NAMALWA (cell line): ENCODE data around the gene ATF4.

Experiments
- DNase-seq: peaks from one replicate; pipeline ENCODE4 v3.0.0-alpha.2; 2015; ENCODE audit warnings: low spot score

The ATF4 gene

DNA sequence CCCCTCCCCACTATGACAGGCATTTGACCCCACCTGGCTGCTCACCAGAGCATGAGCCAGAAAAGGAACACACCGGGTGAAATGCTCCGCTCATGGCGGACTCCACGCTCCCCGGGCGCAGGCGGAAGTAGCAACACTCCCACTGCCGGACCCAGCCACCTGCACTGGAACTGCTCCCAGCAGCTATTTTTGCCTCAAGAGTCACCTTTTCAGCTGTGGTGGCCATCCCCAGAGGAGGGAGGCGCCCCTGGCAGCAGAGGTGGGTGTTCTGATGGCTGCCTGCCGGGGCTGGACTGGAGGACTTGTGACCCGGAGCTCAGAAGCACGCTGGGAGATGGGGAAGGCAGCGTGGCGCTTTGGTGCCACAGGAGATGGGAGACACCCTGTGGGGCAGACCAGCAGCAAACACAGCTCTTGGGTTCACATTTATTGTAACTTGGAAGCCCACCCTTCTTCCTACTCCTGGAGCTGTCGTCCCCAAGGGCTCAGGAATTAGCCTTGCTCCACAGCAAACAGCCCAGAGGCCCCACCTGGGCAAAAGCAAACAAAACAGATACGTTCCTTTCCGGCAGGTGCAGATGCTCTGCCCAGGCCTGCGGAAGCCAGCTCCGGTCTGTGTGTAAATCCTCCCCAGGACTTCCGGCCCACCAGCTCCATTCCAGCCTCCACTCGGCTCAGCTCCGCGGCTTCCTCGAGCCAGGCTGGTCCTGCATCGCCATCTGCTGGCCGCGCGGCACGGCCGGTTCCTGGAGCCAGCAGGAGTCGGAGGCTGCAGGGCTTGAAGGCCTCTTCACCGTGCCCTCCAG lies 8.5 kb downstream of the ATF4 start:
- peak; percentile 95 for DNase-seq

DNA sequence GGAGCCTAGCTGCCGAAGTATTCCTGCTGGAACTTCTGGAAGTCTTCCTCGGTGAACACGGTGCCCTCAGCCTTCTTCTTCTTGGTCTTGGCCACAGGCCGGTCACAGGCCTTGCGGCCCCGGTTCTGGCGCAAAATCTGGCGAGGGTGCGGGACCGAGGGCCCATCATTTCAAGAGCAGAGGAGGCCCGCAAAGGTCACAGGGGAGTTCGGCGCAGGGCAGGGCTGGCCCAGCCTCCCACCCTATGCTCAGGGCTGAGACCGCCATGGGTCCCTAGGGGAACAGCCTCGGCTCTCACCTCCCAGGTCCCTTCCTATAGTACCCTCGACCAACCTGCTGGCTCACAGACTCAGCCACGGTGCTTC lies 9.1 kb downstream of the ATF4 start:
- no peak for DNase-seq

DNA sequence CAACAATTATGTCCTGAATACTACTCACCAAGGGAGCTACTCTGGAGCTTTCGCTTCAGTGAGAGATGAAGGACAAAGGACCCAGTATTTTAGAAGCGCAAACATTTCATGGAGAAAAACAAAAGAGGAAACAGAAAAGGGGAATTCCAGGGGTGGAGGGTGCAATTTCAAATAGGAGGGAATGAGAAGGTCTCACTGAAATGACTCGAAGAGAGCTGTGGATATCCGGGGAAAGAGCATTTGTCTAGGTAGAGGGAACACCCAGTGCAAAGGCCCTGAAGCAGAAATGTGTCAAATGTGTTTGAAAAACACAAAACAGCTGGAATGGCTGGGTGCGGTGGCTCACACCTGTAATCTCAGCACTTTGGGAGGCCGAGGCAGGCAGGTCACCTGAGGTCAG lies 9.8 kb downstream of the ATF4 start:
- no peak for DNase-seq

DNA sequence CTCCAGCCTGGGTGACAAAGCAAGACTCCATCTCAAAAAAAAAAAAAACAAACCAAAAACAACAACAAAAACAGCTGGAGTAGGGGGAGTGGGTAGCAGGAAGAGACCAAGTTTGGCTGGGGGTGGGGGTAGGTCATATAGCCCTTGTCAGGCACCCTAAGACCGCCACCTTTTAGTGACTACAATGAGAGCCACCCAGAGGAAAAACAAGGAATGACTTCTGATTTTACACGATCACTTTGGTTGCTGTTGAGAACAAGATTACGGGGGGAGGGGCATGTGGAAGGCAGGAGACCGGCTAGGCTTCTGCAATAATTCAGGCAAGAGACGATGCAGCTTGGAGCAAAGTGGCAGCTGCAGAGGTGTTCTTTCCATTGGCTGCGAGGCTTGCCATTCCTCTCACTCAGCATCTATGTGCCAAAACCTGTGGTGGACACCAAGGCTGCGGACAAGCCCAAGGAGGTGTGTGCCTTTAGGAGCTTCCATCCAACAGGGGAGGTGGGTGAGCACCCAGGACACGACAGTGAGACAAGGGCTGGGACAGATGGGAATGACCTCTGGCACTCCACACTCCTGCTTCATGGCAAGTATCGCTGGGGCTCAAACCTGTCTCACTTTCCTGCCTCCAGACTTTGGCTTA lies 10.4 kb downstream of the ATF4 start:
- peak; percentile 80 for DNase-seq

DNA sequence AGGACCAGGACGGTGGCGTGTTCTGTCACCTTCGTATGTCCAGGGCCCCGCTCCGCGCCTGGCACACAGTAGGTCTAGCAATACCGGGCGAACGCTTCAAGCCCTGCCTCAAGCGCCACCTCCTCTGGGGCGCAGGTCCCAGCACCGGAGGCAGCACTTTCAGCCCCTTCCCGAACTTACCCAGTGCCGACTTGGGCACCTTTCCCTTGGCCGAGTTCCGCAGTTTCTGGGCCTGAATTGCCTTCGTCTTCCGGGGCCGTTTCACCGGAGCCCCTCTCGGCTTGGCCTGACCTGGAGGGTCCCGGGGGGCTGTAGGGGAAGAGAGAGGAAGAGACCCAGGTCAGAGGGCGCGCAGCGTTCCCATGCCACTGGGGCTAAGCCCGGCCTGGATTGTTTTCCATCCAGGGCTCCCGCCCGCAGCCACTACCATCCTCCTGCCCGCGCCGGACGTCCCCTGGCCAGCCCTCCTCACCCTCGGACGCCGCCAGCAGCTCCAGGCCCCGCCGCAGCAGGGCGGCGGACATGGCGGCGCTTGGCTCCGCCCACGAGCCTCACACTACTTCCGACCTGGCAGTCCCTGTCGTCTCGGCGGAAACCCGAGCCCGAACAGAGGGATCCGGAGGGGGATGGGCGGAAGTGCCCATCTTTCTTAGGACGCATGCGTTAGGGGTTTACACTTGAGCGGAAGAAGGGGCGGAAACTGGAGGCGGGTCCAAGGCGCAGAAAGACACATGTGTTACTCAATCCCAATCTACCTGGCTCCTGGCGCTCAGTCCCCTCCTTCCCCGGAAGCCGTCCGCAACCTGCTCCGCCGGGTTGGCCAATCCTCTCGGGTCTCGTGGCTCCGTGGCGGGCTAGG lies 12.1 kb downstream of the ATF4 start, which contains the start of gene RPS19BP1:
Gene RPS19BP1, minus strand, starts transcription at position 534 of the 859 bp plus-strand sequence. Its CDS starts 10 bp downstream, at position 524.
- DNase-seq = peak; percentile 100

DNA sequence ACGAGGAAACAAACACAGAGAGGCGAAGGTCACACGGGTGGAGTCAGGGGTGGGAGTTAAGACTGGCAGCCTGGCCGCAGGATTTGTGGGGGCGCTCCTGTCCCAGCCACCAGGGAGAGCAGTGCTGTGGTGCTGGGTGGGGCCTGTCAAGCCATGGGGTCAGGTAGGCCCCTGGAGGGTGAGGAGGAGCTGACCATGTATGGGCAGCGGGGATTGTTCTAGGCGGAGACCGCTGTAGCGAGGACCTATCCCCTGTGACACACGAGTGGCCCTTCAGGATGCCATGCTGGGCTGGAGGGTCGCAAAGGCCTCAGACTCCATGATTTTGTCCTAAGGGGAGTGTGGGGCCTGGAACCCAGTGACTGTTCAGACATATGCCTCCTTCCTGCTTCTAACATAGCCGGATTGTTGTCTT lies 13.7 kb downstream of the ATF4 start:
- DNase-seq = no peak

DNA sequence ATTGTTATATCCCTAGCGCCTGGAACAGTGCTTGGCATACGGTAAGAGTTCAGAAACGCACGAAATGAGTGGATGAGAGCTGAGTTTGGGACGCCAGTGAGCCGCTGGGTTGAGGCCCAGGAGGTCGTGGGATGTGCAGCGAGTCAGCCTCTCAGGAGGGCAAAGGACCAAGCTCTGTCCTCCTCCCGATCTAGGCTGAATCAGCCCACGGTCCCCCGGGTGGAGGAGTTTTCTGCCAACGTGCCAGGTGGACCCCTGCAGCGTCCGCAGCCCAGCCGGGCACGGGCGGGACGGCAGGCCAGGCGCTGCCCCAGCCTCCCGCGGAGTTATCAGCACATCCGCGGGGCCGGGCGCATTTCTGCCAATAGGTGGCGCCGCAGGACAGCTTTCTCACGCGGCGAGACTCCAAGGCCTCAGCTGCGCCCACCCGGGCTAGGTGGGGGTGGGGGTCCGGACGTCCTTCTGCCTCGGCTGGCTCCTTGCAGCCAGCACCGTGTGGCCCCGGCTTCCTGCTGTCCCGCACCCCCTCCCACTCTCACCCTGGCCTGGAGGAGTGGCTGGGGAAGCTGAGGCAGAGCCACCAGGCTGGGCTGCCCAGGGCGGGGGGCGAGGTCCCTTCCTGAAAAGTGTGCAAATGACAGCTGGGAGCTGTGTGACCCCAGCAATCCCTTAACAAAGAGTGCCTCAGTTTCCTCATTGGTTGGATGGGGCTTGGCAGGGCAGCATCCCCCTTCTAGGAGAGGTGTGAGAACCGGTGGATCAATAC lies 14.4 kb downstream of the ATF4 start:
- peak; percentile 79 for DNase-seq

DNA sequence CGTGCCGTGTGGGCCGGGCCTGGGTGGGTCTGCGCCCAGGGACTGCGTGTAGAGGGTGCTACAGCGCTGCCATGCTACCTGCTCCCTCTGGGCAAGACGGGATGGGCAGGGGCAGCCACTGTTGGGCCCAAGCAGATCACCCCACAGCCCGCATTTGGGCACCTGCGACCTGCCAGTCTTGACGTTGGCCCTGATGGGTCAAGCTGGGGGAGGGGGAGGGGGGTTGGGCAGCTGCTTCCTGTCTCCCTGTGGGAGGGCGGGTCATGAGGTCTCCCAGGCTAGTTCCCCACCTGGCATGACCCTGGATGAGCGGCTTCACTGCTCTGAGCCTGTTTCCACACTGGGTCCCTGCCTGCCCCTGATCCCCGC lies 15.0 kb downstream of the ATF4 start:
- no peak for DNase-seq

DNA sequence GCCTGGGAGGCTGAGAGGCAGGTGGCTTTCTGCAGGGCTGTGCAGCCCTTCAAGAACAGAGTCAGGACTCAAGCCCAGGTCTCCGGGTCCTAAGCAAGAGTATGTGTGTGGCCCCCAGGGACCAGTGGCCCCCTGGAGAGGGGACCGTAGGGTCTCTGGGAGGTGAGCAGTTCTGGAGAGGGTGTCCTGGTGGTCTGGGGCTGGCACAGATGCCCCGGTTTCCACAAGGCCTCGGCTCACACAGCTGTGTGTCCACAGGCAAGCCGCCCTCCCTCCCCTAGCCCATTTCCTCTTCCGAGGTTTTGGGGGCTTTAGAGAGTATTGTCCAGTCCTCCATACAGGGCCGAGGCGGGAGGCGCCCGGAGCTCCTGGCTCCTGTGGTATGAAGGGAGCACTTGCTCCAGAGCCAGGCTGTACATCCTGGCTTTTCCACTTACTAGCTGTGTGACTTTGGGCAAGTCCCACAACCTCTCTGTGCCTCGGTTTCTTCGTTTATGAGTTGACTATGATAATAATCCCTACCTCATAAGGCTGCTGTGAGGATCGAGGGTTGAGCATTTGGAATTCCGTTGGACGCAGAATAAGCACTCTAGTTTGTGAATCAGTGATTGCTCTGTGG lies 15.6 kb downstream of the ATF4 start:
- no peak for DNase-seq

DNA sequence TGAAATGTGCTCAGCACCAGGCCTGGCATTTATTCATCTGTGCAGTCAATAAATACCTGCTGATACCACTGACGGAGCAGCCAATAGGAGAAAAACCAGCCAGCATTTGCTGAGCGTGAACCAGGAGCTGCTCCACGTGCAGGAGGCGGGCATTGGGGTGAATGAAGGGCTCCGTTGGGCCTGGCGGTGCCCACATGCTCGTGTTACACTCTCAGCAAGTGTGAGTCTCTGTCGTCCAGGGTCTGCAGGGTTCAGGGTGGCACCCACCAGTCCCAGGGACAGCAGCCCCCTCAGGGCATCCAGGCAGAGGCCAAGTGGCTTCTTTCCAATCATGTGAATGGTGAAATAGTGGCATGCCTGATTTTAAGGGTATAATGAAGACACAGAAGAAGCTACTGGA lies 16.3 kb downstream of the ATF4 start:
- no peak for DNase-seq

DNA sequence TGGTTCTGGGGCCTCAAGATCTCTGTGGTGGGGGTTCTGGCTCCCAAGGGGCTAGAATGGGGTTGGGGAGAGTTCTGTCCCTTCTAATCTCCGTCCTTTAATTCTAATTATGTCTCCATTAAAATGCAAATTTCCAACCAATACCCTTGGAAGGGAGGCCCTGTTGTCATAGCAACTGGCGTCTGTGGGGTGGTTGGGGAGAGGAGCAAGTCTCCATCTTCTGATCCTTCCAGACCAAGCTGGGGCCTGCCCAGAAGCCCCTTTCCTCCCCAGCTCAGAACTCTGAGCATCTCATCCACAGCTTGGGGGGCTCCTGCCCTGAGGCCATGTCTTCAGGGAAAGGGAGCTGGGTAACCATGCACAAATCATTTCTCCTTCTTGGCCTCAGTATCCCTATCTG lies 17.6 kb downstream of the ATF4 start:
- DNase-seq = no peak

DNA sequence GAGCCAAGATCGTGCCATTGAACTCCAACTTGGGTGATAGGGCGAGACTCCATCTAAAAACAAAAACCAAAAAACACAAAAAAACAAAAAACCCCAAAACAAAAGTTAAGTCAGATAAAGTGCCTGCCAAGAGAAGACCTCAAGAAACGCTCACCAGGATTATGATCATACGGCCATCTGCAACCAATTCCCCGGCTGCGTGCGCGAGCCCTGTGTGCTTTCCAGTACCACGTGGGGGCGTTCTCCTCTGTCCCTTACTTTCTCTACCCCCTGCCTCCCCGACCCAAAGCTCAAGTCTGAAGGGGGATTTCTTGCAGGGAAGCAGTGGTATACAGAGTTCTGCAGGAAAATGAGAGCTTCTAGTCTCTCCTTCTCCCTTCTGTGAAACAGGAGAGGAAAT lies 22.7 kb downstream of the ATF4 start:
- DNase-seq = peak; percentile 62

DNA sequence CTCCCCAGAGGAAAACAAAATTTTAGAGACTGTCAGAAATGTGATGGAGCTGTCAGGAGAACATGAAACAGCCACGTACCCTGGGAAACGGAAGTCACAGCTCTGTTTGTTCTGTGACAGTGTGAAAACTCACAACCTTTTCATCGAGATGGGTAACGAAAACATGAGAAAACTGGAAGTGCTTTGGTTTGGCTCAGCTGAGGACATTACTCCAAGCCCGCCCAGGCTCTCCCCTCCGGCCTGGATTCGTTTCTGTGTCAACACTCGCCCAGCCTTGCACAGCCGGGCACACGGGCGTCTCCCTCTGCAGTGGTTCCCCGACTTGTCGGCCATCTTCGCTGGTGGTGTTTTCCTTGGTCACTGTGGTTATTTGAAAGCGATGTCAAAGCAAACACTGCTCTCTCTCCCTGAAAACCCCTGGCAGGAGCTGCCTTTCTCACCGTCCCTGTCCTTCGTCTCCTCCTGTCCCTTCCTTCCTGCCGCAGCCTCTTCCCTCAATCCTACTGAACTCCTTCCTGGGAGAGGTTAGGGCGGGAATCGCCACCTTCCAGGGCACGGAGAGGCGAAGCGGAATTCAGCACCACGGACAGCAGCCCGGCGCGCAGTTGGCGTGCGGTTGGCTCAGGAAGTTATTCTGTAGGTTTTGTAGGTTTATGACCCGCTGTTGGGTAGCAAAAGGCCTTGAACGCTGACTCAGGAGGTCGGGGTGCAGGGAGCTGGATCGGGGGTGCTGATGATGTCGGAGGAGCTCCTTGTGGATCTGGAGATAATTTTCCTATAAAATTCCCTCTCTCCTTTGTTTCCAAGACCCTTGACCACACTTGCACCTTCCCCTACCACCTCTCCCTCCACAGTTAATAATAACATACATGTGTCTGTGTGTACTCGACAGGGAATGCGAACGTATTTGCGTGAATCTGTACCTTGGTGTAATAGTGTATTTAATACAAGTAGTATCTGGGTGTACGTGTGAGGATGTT lies 25.3 kb downstream of the ATF4 start:
- DNase-seq = no peak

DNA sequence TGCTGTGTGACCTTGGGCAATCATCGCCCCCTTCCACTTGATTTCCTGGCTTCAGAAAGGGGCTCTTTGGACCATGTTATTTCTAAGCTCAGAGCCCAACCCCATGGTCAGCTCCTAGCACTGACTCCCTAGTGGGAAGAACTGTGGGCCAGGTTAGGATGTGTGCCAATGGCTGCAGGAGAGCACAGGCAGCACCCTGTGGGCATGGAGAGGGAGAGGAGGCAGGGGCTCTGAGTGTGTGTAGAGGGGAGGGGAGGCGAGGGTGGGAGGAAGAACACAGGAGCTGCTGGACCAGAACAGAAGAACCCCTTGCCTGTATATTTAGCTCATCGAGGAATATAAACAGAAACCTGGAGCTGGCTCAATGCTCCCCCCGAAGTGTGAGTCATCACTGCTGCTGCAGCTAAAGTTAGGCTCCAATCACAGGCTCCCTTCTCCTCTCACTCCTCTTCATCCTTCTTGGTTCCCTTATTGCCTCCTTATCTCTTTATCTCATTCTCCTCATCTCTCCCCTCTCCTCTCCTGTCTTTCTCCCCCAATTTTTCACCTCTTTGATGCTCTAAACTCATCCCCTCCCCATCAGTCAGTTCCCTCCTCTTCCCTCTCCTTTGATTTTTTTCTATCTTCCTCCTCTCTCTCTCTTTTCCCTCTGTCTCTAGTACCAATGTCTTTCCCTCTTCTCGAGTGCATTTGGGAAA lies 26.7 kb downstream of the ATF4 start:
- DNase-seq = no peak

DNA sequence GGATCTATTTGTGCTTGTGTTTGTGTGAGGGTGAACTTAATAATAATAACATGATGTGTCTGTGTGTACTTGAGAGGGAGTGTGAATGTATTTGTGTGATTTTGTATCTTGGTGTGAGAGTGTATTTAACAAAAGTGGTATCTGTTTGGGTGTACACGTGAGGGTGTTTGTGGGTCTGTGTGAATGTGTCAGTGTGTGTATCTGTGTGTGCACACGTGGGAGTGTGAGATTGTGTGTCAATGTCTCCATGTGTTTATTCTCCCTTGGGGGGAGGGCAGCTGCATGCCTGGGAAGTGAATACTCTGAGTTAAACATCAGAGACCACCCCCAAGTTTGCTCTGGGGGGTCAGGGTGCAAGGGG lies 27.2 kb downstream of the ATF4 start:
- DNase-seq = no peak

DNA sequence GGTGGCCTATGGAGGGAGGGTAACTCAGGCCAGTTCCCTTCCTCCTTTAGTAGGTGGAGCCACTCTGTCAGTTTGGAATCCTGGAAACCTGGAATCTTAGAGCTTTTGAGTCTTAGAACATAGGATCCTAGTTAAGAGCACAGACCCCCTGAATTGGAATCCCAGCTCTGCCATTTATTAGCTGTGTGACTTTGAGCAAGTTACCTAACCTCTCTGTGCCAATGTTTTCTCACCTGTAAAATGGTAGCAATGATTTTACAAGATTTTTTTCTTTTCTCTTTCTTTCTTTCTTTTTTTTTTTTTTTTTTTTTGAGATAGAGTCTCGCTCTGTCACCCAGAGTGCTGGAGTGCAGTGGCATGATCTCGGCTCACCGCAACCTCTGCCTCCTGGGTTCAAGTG lies 33.1 kb downstream of the ATF4 start:
- no peak for DNase-seq

DNA sequence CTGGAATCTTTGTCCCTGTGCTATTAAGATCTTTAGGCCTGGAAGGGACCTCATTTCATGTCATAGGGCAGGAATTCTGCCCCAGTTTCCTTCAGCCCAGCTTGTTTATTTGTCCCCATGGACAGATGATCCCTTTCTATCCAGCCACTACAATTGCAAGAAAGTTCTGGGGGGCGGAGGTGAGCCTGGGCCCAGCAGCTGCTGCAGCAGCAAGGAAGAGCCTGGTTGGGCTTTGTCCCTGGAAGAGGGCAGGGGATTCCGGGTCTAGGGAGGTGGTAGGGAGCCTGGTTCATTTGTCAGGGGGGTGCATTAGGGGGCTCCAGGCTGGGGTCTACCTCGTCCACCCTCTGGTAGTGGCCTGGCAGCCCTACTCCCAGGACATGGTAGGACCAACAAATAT lies 33.8 kb downstream of the ATF4 start:
- no peak for DNase-seq

DNA sequence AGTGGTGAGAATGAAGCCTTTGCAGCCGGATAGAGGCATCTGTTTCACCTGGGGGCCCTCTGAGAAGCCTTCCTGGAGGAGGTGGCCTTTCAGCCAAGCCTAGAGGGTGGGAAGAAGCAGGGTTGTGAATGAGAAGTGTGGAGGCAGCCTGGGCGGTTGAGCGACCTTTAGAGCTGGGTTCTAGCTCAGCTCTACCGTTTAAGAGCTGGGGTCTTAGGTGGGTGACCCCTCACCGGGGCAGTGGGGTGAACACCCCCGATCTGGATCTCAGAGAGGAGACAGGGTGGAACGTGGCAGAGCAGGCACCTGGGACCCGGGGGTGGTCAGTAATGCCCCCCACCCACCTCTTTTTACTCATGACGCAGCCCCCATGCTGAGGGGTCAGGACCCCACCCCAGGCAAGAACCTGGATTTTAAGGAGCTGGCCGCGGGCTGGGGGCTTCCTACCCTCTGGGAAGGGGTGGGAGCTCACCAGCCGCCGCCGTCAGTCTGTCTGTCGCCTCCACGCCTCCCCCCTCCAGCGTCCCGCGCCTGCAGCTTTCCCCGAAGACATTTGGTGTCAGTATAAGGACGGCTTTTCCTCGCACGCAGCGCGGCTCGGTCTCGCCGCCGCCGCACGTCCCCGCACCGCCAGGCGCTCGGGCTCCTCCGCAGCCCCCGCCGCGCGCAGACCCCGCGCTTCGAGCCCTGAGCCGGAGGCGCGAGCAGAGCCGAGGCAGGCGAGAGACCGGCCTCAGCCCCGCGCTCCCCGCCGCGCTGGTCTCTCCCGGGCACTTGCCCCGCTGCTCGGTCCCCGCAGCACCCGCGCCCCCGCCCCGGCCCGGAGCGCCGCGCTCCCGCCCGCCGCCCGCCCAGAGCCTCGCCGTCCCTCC lies 36.8 kb downstream of the ATF4 start:
- no peak for DNase-seq

DNA sequence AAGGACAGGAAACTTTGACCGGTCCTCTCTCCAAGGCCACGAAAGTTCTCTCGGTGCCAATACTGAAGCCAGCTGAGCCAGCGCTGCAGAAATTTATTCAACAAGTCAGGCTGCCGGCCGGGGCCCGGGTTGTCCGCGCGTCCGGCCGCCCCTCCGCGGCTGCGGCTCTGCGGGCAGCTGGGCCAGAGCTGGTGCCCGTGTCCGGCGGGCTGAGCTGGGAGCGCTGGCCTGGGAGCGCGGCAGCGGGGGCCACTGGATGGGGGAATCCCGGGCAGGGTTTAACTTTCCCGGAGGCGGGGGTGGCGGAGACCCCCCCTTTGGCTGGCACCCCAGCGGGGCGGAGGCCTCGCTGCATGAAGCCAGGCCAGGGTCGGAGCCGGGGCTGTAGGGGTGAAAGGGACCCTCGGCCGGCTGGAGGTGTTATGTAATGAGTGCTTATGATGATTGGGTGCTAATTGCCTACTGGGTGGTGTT lies 37.9 kb downstream of the ATF4 start:
- no peak for DNase-seq
